GM21576 (cell line): ENCODE results near the gene MCM3AP.
"Not testable (repeated sequence)": the region's sequence is repeated elsewhere in the genome, so short reads cannot be mapped to it uniquely, and the experiment has no call there.

Experiments used
- ATAC-seq: cut with Tn5 transposase; IDR thresholded peaks from one replicate; pipeline ENCODE4 v1.9.1; 2021; ENCODE audit warnings: mild to moderate bottlenecking, moderate library complexity; ENCODE audit not compliant: unreplicated experiment

MCM3AP gene

DNA sequence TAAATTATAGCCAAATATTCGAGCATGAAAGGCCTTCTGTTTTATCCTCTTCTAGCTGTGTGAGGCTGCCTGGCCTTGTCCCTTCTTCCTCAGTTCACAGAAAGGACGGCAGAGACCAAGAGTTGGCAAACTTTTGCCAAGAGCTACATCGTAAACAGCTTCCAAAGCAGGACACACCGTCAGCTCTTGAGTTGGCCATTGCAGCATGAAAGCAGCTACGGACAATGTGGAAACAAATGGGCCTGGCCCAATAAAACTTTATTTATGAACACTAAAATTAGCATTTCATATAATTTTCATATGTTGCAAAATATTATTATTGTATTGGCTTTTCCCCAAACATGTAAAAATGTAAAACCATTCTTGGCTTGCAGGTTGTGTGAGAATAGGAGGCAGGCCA, 27.5 kb upstream of the MCM3AP start:
- no peak for ATAC-seq

DNA sequence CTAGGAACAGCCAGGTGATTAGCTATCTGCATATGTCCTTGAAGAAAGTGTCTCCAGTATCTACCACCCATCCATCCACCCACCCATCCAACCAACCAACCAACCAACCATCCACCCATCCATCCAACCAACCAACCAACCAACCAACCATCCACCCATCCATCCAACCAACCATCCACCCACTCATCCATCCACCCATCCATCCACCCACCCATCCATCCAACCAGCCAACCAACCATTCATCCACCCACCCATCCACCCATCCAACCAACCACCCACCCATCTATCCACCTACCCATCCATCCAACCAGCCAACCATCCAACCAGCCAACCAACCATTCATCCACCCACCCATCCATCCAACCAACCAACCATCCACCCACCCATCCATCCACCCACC, 26.2 kb upstream of the MCM3AP start:
- no peak for ATAC-seq

DNA sequence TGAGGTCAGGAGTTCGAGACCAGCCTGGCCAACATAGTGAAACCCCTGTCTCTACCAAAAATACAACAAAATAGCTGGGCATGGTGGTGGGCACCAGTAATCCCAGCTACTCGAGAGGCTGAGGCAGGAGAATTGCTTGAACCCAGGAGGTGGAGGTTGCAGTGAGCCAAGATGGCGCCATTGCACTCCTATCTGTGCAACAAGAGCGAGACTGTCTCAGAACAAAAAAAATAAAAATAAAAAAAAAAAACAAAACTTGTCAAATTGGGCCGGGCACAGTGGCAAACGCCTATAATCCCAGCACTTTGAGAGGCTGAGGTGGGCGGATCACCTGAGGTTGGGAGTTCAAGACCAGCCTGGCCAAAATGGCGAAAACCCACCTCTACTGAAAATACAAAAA, 24.8 kb upstream of the MCM3AP start:
- not testable (repeated sequence) for ATAC-seq

DNA sequence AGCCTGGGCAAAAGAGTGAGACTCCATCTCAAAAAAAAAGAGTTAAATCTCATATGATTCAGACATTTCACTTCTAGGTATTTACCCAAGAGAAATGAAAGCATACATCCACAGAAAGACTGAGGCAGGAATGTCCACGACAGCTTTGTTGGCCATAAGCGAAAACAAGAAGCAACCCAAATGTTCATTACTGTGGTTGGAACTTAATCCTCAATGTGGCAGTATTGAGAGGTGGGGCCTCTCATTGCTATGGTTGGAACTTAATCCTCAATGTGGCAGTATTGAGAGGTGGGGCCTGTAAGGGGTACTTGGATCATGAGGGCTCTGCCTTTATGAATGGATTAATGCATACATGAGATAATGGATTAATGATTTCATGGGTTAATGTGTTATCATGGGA, 23.0 kb upstream of the MCM3AP start:
- no peak for ATAC-seq

DNA sequence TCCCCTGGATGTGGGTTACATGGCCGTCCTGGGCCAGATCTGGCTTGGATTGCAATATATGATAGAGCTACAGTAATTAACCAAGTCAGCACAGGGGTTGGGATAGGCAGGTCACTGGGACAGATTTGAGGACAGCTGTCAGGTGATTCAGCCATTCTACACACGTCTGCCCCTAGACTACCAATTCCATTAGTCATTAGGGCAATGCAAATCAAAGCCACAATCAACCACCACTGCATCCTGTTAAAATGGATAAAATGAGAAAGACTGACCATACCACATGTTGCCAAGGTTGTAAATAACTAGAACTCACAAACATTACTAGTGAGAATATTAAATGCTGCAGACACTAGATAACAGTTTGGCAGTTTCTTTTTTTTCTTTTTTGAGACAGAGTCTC, 22.2 kb upstream of the MCM3AP start:
- no peak for ATAC-seq

DNA sequence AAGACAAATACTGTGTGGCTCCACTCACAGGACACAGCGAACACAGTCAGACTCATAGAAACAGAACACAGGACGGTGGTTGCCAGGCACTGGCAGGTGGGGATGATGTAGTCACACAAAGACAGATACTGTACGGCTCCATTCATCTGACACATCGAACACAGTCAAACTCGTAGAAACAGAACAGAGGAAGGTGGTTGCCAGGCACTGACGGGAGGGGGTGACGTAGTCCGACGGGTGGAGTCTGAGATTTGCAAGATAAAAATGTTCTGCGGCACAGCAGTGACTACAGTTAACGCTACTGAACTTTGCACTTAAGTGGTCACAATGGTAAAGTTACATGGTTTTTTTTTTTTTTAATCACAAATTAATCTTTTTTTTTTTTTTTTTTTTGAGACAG, 19.5 kb upstream of the MCM3AP start:
- ATAC-seq = no peak

DNA sequence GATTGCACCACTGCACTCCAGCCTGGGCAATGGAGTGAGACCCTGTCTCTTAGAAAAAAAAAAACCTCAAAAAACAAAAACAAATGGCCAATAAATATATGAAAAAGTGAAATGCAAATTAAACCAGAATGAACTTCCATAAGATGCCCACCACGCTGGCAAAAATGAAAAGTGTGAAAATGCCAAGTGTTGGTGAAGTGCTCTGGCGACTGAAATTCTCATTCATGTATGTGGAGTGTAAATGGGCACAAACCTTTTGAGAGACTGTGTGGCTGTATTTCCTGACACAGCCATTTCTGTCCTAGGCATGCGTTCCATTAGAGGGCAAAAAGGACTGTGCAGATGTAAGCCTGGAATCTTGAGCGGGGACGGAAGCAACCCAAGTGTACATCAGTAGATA, 19.0 kb upstream of the MCM3AP start:
- no peak for ATAC-seq

DNA sequence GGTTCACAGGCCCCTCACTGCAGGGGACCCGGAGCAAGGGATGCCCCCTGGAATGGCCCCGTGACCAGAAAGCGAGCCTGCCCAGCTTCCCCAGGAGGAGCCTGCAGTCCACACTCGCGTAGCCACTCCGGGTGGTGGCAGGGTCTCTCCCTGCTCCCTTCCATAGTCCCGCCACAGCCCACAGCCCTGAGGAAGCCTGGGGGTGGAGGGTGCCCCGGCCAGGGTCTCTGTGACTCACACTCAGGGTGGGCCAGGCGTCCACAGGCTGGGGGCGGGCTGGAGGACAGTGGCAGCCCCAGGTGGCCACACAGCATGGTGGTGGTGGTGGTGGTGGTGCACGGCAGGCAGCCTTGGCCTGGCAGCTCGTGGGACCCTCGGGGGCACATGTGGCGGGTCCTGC, 16.3 kb upstream of the MCM3AP start:
- no peak for ATAC-seq

DNA sequence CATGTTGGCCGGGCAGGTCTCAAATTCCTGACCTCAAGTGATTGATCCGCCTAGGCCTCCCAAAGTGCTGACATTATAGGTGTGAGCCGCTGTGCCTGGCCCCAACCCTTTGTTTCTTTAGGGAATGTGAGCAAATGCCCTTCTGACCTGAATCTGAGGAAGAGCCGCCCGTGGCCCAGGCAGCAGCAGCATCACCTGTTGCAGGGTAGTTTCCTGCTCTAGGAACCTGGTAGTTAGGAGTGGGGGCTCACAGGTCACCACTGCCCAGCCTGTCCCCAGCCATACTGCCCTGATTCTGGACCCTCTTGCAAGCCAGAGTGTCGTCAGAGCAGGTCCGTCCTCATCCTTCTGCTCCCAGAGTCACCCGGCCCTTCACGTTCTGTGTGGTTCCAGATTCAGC, 13.8 kb upstream of the MCM3AP start:
- ATAC-seq = no peak

DNA sequence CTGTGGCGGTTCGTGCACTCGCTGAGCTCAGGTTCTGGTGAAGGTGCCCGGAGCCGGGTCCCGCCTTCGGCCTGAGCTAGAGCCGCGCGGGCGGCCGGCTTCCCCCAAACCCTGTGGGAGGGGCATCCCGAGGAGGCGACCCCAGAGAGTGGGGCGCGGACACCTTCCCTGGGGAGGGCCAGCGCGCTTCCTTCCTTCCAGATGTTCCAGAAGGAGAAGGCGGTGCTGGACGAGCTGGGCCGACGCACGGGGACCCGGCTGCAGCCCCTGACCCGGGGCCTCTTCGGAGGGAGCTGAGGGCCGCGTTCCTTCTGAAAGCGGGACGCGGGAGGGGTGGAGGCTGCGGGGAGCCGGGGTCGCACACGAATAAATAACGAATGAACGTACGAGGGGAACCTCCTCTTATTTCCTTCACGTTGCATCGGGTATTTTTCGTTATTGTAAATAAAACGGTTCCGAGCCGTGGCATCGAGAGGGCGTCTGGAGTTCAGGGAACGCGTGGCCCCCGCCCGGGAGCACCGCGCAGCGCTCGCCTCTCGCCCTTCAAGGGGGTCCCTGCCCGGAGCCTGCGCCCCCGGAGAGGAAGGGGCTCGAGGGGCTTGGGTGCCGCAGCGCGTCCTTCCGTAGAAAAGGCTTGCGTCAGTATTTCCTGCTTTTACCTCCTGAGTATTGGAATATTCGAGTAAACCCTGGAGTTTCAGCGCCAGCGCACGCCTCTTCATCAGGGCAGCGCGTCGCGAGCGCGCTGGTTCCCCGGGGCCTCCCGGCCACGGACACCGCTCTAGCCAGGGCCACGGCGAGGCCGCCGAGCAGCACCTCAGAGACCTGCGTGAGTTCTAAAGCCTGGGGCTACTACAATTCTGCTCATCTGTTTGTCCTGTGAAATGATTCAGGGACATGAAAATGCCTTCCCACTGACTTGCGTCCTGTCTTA, 12.2 kb upstream of the MCM3AP start:
- no peak for ATAC-seq

DNA sequence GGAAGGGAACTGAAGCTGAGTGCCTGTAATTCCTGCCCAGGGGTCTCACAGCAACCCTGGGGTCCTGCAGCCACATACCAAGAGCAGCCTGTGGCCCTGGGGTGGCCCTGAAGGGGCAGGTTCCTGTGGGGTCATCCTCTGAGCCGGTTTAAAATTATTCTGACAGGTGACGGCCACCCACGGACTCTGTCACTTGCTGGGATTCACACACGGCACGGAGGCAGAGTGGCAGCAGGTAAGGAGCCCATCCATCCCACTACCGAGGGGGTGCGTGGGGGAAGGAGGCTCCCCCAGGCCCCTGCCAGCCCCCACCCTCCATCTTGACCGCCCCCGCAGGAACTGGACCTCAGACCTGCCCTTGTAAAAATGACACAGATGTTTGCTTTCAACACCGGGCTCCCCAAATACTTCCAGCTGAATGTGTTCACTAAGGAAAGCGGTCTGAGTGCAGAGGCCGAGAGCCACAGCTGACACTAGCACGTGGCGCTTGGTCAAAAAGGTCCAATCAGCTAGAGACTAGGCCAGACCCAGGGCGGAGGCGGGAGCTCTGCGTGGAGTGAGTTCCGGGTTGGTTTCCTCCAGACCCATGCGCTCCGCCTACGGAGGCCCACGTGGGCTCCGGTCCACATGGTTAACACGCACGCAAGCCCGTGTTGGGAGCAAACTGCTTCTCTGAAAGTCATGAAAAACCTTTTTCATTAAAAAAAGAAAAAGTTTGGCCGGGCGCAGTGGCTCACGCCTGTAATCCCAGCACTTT, 10.8 kb upstream of the MCM3AP start:
- ATAC-seq = no peak

DNA sequence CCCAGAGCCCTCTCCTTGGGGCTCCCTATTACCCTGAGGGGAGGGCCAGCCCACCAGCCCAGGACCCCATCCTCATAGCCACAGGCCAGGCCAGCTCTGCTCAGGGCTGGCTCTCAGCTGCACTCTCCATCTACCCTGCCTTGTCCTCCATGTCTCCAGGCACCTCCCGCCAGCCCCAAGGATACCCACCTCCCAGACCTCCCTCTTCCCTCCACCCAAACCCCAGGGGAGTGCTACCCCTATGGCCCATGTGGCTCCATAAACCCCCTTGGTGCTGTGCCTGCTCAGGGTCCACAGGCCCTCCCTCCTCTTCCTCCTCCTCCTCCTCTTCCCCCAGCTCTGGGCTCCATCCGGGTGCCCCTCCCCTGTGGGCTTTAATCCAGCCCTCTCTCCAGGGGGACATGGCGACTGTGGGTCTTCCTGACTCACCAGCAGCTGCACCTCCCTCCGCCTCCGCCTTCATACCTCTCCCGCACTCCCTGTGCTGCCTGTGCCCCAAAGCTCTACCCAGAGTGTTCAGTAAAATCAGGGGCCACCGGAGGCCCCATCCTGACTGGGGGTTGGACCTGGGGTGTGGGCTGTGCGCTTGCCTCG, 9.9 kb upstream of the MCM3AP start:
- ATAC-seq = no peak

DNA sequence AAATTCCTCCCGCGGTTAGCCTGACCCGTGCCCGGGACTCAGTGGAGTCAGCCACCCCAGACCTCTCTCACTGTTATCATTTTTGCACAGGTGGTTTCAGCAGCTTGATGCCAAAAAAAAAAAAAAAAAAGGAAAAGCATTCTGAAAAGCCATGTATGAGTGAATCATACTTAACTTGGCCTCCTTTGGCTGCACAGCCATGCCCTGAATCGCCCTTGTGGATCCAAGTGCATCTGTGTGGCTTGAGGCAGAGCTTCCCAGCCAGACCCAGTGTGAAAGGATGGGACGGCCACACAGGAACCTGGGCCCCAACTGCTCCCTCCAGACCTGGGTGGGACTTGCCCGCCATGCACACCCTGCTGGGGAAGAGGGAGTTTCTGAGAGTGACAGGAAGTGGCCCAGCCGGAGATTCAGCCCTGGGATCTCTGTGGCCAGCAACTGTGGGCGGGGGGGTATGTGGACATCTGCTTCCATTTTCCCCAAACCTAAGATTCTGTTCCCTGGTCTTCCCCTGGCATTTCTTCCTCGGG, 9.3 kb upstream of the MCM3AP start:
- no peak for ATAC-seq

DNA sequence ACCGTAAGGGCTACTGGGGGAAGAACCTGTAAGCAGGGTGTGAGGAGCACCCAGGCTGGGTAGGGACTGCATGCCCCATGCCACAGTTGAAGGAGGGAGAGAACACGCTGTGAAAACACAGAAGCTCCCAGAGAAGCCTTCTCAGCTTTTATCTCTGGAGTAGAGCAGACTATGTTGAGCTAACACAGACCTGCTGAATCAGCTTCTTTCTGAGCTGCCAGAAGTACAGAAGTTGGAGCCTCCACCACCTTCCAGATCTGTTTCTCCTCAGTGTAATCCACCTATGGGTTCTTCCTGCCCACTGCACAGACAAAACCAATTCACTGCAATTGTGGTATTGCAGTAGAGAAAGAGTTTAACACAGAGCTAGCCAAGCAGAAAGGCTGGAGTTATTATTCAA, 6.2 kb upstream of the MCM3AP start:
- ATAC-seq = no peak

DNA sequence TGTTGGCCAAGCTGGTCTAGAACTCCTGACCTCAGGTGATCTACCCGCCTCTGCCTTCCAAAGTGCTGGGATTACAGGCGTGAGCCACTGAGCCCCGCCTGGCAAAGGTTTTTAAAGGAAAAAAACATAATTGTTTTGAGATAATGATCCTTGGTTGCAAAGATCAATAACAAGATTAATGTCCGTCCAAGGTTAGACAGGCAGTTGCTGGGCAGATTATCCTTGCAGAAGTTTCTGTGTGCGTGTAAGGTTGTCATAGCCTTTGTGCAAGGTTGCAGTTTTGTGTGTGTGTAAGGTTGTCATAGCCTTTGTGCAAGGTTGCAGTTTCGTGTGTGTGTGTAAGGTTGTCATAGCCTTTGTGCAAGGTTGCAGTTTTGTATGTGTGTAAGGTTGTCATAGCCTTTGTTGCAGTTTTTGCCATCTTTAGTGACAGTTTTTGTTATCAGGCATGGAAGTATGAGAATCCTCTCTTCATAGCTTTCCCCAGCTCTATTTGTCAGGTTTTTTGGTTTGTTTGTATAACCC, 4.3 kb upstream of the MCM3AP start:
- ATAC-seq = no peak

DNA sequence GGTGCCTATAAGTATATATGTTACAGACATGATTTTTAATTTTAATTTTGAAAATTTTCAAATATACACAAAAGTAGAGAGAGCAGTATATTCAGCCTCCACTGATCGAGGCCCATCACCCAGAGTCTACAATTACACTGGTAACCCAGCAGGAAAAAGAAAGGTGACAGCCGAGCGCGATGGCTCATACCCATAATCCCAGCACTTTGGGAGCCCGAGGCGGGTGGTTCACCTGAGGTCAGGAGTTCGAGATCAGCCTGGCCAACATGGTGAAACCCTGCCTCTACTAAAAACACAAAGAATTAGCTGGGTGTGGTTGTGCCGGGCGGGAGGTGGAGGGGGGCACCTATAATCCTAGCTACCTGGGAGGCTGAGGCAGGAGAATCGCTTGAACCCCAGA, 2.1 kb upstream of the MCM3AP start:
- no peak for ATAC-seq

DNA sequence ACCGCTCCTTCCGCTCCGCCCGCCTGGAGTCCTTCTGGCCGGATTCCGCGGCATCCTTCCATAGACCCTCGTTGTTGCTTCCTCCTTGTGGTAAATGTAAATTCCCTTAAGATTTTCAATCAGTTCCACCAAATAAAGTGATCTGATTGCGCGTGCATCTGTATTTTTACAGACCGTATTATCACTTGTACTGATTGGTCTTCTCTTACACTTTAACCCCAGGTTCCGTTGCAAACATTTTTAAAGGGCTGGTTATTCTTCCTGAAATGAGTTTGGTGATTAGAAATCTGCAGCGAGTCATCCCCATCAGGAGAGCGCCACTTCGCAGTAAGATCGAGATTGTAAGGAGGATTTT, 1.2 kb upstream of the MCM3AP start:
- no peak for ATAC-seq

DNA sequence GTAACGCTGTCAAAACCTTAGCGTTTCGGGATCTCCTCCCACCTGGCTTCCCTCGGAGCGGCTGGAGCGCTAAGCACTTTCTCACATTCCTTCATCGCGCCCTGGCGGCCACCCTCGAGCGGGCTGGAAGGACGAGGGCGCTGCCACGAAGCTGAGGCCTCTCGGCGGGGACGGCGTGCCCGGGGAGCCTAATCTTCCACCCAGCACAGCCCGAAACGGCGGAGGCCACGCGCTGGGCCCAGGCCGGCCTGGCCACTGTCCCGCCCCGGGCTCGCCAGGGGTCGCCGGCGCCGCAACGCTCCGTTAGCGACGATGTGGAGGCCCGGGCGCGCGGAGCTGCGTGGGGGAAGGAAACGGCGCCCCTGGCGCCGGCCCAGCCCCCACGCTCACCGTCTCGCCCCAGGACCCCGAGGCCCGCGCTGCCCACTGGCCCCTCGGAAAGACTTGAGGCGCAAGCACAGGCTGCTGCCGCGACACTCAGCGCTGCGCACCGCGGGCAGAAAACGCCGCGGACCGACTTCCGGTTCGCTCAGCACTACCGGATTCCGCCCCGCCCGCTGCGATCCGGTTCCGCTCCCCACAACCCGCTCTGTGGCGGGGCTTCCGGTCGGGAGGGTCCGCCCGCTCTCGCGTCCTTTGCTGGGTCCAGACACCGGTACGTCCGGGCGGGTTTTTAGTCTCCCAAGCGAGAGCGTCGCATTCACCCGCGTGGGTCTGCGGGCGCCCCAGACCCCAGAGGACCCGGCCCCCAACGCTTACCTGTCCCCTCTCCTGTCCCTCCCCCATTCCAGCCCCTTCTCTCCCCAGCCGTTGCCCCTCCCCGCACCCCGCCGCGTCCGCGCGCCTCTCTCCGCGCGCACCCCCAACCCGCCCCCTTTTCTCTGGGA, 593 bp upstream of the MCM3AP start, which contains the start of gene YBEY:
YBEY (plus strand) TSS at position 582 of the 887 bp plus-strand sequence. CDS start 572 bp downstream, outside the sequence.
- peak; percentile 80 for ATAC-seq

DNA sequence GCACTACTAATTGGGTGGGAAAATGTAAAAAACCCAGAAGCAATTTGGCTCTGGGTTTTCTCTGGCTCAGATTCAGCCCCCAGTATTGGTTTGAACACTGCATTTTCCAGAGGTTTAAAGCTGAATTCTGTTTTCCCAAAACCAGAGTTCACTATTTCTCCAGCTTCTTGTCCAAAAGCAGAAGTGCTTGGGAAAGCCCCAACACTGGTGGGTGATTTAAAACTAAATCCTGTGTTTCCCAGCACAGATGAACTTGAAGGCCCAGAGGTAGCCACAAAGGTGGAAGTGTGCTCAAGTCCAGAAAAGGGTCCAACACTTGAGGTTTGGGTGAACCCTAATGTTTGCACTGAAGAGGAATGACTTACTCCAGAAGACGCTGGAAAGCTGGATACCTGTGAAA, 678 bp downstream of the MCM3AP start:
- ATAC-seq = no peak

DNA sequence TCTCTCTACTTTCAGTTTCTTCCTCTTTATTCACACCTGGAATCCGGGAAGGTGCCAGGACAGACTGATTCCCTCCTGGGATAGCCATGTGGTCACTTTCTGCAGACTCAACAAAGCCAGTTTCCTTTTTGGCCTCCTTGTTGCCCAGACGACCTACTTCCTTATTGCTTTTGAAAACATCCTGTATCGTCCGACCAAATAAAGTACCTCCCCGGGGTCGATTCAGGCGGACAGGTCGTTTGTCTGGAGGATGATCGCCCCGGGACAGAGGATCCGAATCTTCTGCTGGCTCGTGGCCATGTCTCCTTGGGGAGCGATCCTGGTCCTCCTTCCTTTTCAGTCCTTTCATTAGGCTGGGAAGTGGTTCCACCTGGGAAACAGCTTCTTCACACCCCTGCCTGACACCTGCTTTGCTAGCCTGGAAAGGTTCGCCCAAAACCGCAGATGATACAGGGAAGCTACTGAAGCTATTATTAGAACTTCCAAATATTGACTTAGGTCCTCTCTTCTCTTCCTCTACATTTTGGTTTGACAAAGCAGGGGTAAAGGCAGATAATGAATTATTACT, 1.2 kb downstream of the MCM3AP start:
- no peak for ATAC-seq
